NT2/D1 (cell line): Measurements from ENCODE around the gene ERC1.

Experiments used
- SUZ12 ChIP-seq: IDR thresholded peaks from 2 replicates; pipeline ENCODE4 v1.6.1; 2011; ENCODE audit not compliant: insufficient read length, insufficient read depth; ENCODE audit errors: extremely low read depth
- YY1 ChIP-seq: IDR thresholded peaks from 2 replicates; pipeline ENCODE4 v1.6.1; 2011; ENCODE audit not compliant: insufficient read length, insufficient read depth
- ZNF274 ChIP-seq: IDR thresholded peaks from 2 replicates; pipeline ENCODE4 v1.6.1; 2011; ENCODE audit warnings: mild to moderate bottlenecking, low read depth, low read length

GRCh38 chr12:1205512-1206060 is 214.6 kb downstream of the ERC1 start:
- TF ChIP-seq SUZ12, result no peak
- TF ChIP-seq YY1, result no peak
- no peak for TF ChIP-seq ZNF274
